ENCODE data around the gene TYMP. TPM values are rescaled to one million over a fixed set of nuclear protein-coding genes. Genes with fewer than 3 reads are reported as not detected.

TYMP gene
- total and polyA plus RNA-seq, 2 donors (not counting 3 experiments of a cell fraction or from before 2014, with no cell fraction given), result 2.0 to 2.4 TPM

DNA sequence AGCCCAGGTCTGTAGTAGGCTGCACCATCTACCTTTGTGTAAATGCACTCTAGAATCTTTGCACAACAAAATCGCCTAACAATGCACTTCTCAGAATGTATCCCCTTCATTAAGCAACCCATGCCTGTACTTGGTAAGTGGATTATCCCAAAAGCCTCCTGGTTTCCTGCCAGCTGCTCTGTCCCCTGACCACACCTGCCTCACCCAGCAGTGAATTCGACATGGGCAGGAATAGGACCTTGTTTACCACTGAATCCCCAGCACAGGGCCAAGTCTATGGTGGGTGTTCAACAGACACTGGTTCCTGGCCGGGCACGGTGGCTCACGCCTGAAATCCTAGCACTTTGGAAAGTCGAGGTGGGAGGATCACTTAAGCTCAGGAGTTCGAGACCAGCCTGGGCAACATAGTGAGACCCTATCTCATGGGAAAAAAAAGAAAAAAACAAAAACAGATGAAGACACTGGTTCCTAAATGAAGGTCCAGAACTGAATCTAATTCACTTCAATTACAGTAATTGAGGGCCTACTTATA, 38.0 kb upstream of the TYMP start:
- Histone ChIP-seq H3K79me2 (ENCODE audit: control insufficient read depth, insufficient read depth, low read length) (no peaks in the 10 kb centered on the region), H3K9me3 (replicated peaks; ENCODE audit: control insufficient read depth, insufficient read depth, low read length) (no peaks in the 10 kb centered on the region), H3K4me1 (ENCODE audit: control insufficient read depth, extremely low read depth, insufficient read depth, low read length) (peaks cover 5% of the 10 kb centered on the region), H2AFZ (ENCODE audit: low read depth, low read length) (no peak overlapping the region), H3K4me2 (ENCODE audit: insufficient read depth, low read length) (no peak overlapping the region), H3K27ac (ENCODE audit: insufficient read depth, low read depth, low read length) (no peak overlapping the region), H3K9me1 (replicated peaks; ENCODE audit: control insufficient read depth, extremely low read depth, insufficient read depth, low read length) (no peaks in the 10 kb centered on the region), H3K36me3 (ENCODE audit: control insufficient read depth in 2 of 2, extremely low read depth in 1 of 2, insufficient read depth in 2 of 2, low read length in 2 of 2) (no peaks in the 10 kb centered on the region), H3K9ac (replicated peaks; ENCODE audit: extremely low read depth, insufficient read depth, low read length) (no peak overlapping the region), H3K4me3 (replicated peaks in 1 of 3; ENCODE audit: insufficient read depth in 1 of 3, low read depth in 1 of 3, low read length in 3 of 3) (no peak overlapping the region), H3K27me3 (ENCODE audit: control insufficient read depth in 2 of 2, insufficient read depth in 2 of 2, low read length in 2 of 2) (peaks cover 6 to 9% of the 10 kb centered on the region in 2 experiments), H4K20me1 (replicated peaks; ENCODE audit: control insufficient read depth, extremely low read depth, insufficient read depth, low read length) (no peaks in the 10 kb centered on the region)
- FAIRE-seq, result no peak
- intact Hi-C loops (cut with micrococcal nuclease), result no loop called here
- dilution Hi-C loops (cut with MboI; ENCODE audit: extremely low pct_ligation_motif_present, low sequenced_read_pairs), result no loop called here
- POLR2A ChIA-PET, result no interaction called here
- DNase-seq (ENCODE audit: low read depth, low spot score), result no peak
- CTCF ChIA-PET, result no interaction called here
- BruUV-seq (replicated peaks), result no TSS peak
- no peak for TF ChIP-seq POLR2A (IDR thresholded peaks at IDR 0.05; ENCODE audit: low read depth, low read length)
- no peak for TF ChIP-seq MYC (IDR thresholded peaks at IDR 0.05; ENCODE audit: low read depth, low read length)
- no peak for TF ChIP-seq POLR2AphosphoS5 (IDR thresholded peaks at IDR 0.05; ENCODE audit: insufficient read depth, low read depth, low read length)
- TF ChIP-seq FOS (IDR thresholded peaks at IDR 0.05; ENCODE audit: borderline replicate concordance, insufficient read depth, low read length), result no peak
- no peak for TF ChIP-seq GATA2 (IDR thresholded peaks at IDR 0.05; ENCODE audit: insufficient read depth, insufficient read length, low read depth, low read length)
- TF ChIP-seq EZH2 (IDR thresholded peaks at IDR 0.05; ENCODE audit: borderline replicate concordance, low read depth, low read length, severe bottlenecking), result no peak
- TF ChIP-seq, protein P1, sequence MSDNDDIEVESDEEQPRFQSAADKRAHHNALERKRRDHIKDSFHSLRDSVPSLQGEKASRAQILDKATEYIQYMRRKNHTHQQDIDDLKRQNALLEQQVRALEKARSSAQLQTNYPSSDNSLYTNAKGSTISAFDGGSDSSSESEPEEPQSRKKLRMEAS (IDR thresholded peaks at IDR 0.05; ENCODE audit: insufficient read depth, insufficient read length), result no peak
- TF ChIP-seq, protein P2, sequence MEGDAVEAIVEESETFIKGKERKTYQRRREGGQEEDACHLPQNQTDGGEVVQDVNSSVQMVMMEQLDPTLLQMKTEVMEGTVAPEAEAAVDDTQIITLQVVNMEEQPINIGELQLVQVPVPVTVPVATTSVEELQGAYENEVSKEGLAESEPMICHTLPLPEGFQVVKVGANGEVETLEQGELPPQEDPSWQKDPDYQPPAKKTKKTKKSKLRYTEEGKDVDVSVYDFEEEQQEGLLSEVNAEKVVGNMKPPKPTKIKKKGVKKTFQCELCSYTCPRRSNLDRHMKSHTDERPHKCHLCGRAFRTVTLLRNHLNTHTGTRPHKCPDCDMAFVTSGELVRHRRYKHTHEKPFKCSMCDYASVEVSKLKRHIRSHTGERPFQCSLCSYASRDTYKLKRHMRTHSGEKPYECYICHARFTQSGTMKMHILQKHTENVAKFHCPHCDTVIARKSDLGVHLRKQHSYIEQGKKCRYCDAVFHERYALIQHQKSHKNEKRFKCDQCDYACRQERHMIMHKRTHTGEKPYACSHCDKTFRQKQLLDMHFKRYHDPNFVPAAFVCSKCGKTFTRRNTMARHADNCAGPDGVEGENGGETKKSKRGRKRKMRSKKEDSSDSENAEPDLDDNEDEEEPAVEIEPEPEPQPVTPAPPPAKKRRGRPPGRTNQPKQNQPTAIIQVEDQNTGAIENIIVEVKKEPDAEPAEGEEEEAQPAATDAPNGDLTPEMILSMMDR (IDR thresholded peaks at IDR 0.05; ENCODE audit: extremely low read depth in 1 of 2, insufficient read depth in 1 of 2, low read depth in 1 of 2, low read length in 2 of 2), result no peak
- TF ChIP-seq JUN (IDR thresholded peaks at IDR 0.05; ENCODE audit: borderline replicate concordance, insufficient read depth, insufficient read length, low read depth), result no peak

Data from endothelial cell of umbilical vein (primary cell).